Activated CD4-positive, CD25-positive, alpha-beta regulatory T cell (primary cell): ENCODE data around the gene GNB4.
A peak's percentile ranks its signal among the peaks of the same experiment; 100 is the strongest.

Experiments used
- DNase-seq, 4 experiments: peaks; one replicate each; lab custom pipeline; 2025; lab: John Stamatoyannopoulos, UW

The GNB4 gene

GRCh38 chr3:179355996-179356395, 95.3 kb downstream of the GNB4 start:
- no peak for DNase-seq

- no peak for DNase-seq
Observed at GRCh38 chr3:179348325-179349013, 102.8 kb downstream of the GNB4 start.

- DNase-seq = peak; percentile 66 to 76 (median 73)
Observed at GRCh38 chr3:179347345-179348194, 103.7 kb downstream of the GNB4 start, which contains the start of gene MFN1. MFN1 (plus strand) TSS chr3:179347709; CDS start chr3:179348852, 1,143 bp downstream.
